ENCODE measurements around the gene C11orf91.

DNA sequence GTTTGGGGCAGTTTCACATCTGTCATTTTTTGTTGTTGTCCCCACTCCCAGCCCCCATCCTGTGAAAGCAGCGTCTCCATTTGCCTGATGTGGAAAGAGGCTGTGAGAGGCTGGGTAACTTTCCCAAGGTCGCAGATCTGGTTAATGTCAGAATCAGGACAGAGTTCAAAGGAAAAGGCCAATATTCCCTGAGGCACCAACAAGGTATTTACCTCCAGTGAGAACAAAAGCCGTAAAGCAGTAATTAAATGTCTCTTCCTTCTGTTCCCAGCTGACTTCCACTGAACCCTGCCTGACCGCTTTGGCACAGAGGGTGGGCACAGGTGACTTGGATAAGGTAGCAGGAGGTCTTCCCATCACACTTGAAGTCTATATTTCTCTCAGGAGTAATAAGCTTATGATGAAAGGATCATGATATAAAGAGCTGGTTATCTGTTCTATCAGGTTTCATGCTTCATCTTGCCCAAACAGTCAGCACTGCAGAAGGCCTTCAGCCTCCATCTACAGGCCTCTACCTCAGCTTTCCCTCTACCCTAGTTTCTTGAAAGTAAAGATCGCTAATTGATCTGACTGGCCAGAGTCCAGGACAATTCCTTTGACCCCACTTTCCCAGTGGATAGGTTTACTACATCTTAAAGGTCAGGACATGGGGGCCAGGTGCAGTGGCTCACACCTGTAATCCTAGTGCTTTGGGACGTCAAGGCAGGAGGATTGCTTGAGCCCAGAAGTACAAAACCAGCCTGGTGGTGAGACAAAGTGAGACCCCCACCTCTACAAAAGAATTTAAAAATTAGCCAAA, 9.4 kb downstream of the C11orf91 start:
- no peak for TF ChIP-seq EZH2 (IDR thresholded peaks at IDR 0.05)
- no peak for TF ChIP-seq POLR2AphosphoS5 (IDR thresholded peaks at IDR 0.05; ENCODE audit: borderline replicate concordance, low read depth, low read length)
- TF ChIP-seq FOXP2 (optimal IDR thresholded peaks at IDR 0.05; ENCODE audit: control extremely low read depth, extremely low read length, insufficient read depth) = no peak
